Fibroblast of peridontal ligament (primary cell): Measurements from ENCODE around the gene GAB4.
"Not testable (repeated sequence)": the region's sequence is repeated elsewhere in the genome, so short reads cannot be mapped to it uniquely, and the experiment has no call there.

ENCODE experiments used
- DNase-seq: peaks from one replicate; pipeline ENCODE4 v3.0.0-alpha.2; 2010; ENCODE audit errors: extremely low read depth

GAB4 gene

GRCh38 chr22:16958475-16958874 is 49.5 kb downstream of the GAB4 start:
- no peak for DNase-seq

DNA sequence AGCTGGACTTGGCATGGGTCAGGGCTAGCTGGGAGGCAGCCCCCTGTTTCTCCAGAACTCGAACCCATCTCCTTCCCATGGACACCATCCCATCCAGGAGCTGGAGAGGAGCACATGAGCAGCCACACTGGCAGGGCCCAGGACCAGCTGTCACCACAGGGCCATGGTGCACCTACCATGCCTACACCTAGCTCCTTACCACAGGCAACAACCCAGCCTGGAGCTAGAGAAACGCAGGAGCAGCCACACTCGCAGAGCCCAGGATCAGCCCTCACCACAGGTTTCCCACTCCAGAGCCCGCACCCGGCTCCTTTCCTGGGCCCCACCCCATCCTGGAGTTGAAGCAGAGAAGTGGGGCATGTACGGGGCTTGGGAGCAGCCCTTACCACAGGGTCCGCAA is 50.2 kb downstream of the GAB4 start:
- DNase-seq = no peak

GRCh38 chr22:16956290-16956689 is 51.7 kb downstream of the GAB4 start:
- no peak for DNase-seq

- no peak for DNase-seq
These were observed 52.3 kb downstream of the GAB4 start for GRCh38 chr22:16955678-16956210.

DNA sequence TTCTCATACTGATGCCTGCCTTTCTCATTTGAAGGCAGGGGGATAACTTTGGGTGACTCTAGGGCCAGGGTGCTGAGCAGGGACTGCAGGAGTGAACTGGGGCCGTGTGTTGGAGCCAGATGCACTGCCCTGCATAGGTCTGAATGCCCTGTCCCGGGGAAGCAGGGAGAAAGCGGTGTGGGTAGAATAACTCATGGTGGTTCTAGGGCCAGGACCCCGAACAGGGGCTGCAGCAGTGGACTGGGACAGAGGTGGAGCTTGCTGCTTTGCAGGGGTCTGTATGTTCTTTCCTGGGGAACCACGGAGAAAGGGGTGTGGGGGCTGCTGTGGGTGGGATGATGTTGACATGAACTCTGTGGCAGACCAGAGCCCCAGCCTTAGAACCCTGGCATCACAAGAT is 52.9 kb downstream of the GAB4 start:
- no peak for DNase-seq

DNA sequence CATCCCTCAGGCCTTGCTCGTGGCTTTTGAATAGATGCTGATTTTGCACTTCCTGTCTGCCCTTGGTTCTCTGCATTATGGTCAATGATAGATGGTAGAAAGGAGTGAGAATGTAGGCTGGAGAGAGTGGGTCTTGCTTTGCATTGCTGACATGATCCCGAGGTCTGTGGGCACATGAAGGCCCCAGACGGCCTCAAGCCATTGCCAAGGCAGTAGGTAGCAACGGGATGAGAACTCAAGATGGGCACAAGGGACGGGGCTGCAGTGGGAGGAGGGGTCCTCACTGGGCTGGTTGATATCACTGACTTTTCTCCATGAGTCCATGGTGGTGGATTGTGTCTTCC is 54.0 kb downstream of the GAB4 start:
- DNase-seq = no peak

DNA sequence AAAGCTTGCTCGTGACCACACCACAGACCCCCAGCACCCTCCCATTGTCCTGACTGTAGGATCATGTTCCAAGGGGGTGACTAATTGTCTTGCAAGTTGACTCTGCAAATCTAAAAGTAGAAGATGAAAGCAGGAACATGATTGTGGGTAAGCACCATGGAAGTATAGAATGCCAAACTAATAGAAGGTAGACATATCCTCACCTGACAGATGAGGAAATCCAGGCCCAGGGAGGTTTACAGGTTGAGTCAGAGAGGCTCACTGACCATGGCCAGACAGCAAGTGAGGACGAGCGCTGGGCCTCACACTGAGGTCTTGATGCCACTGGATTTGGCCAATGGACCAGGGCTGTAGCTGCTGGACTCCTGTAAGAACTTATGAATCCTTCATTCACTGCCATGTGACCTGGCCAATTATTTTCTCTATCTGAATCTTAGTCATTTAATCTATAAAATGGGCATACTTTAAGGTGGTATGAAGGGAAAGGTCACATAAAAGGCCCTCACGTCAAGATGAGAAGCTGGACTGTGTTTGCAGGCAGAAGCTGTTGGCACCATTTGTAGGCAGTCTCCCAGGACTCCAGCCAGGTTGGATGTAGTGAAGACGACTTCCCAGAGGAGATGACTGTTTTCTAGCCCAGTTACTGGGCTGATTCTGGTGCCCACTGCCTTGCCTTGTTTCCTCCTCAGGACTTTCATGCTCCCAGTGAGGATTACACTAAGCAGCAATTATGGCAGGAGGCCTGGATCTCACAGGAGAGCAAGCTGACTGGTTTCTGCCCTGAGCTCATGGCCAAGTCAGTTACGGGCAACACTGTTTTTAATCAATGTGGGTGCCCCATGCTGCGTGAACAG is 54.6 kb downstream of the GAB4 start:
- DNase-seq = no peak

DNA sequence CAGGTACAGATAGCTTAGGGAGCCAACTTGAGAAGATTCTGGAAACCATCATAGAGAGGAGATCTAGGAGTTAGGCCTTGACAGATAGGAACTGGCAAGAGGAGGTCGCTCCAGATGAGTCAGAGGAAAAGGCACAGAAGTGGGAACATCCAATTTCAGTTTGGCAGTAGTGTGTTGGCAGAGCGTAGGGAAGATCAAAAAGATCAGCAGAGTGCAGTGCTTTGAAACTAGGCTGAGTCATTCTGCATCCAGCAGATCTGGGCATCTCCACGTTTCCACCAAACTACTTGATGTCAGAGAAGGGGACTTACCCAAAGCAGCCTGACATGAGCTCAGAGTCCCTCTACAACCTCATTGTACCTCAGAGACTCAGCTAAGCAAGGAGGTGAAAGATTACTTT is 58.5 kb downstream of the GAB4 start:
- no peak for DNase-seq

DNA sequence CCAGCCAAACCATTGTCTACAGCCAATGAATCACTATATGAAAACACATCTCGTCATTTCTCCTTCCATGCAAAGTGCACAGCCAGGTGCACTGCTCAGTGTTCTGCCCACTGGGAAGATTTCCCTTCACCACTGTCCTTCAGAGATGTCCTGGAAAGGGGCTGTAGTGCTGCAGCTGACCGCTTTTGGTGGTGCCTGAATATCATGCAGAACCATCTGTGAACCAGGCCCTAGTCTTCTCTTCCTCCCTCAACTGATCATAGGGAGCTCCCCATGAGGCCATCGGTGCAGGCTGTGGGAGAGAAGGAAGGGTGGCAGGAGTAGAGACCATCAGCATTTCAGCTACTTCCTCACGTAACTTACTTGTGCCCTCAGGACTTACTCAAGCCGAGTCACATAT is 70.2 kb downstream of the GAB4 start:
- DNase-seq = no peak

- not testable (repeated sequence) for DNase-seq
These were observed 70.8 kb downstream of the GAB4 start for GRCh38 chr22:16937209-16937608.

GRCh38 chr22:16936625-16937024 is 71.4 kb downstream of the GAB4 start:
- DNase-seq = no peak

GRCh38 chr22:16935209-16935608 is 72.8 kb downstream of the GAB4 start:
- DNase-seq = no peak

DNA sequence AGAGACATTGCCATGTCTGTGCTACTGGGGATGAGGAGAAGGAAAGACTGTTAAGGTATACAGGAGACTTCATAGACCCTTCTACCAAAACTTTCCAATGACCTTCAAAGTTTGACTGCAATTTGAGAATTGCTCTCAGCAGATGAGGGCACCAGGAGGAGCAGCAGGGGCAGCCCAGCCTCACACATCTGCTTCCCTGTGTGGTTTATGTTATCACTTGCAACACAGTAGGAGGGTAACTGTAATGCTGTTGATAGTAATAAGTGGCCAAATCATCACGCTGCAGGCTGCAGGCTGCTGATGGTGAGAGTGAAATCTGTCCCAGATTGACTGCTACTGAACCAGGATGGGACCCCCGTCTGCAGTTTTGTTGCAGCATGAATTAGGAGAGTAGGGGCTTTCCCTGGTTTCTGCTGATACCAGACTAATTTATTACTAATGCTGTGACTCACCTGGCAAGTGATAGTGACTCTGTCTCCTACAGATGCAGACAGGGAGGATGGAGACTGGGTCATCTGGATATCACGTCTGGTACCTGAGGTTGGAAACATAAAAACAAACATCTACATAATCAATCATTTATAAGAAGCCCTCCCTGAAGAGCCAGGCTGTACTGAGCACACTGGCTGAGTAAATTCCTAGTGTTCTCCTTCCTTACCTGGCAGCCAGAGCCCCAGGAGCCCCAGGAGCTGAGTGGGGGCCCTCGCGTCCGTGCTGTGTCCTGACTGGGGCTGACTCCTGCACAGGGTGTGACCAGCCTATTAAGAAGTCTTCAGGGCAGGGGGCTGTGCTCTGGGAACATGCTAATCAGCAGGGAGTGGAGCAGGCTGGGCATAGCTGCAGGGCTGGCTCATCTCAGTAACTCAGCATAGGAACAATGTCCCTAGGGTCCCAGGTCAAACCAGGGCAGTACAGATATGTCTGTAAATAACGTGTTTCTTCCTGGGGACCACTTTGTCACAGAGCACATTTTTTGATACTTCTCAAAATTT is 74.4 kb downstream of the GAB4 start:
- DNase-seq = no peak

GRCh38 chr22:16932577-16932976 is 75.4 kb downstream of the GAB4 start:
- no peak for DNase-seq

GRCh38 chr22:16925407-16925966 is 82.5 kb downstream of the GAB4 start:
- no peak for DNase-seq

GRCh38 chr22:16922706-16923105 is 85.3 kb downstream of the GAB4 start:
- DNase-seq = no peak

GRCh38 chr22:16922076-16922475 is 85.9 kb downstream of the GAB4 start:
- DNase-seq = no peak

DNA sequence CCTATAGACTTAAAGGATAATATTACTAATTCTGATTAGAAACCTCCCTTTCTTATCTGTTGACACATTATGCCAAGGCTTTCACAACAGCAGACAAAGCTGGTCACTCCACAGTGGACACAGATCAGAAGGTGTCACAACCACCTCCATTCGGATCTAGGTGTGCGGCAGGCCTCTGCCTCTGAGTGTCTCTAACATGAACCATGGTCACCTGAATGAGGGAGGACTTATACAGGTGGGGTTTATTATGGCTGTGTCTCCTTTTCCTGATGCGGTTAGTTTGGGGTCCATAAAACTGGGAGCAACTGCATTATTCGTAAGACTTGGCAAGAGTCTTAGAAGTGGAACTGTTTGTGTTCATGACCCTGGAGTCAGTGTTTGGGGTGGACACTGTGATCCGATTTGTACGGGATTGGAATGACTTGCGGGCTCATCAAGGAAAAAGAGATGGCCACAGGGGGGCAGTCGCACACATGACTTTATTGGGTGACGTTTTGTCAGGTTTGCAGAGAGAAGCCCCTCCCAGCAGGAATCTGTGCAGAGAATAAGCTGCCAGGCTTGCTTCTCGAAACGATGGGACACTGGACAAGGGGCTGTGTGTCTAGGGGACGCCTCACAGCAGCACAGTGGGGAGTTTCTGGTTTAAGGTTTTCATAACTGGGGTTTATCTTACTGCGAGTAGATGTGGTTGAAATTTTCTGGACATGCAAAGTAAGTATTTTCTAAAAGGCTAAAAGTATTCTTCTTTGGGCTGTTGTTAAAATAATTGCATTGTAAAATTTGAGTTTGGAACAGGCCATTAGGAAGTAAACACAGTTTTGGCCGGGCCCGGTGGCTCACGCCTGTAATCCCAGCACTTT is 90.6 kb downstream of the GAB4 start:
- peak; percentile 15 for DNase-seq

GRCh38 chr22:16915701-16916100 is 92.3 kb downstream of the GAB4 start:
- no peak for DNase-seq

GRCh38 chr22:16914911-16915310 is 93.1 kb downstream of the GAB4 start:
- DNase-seq = not testable (repeated sequence)

DNA sequence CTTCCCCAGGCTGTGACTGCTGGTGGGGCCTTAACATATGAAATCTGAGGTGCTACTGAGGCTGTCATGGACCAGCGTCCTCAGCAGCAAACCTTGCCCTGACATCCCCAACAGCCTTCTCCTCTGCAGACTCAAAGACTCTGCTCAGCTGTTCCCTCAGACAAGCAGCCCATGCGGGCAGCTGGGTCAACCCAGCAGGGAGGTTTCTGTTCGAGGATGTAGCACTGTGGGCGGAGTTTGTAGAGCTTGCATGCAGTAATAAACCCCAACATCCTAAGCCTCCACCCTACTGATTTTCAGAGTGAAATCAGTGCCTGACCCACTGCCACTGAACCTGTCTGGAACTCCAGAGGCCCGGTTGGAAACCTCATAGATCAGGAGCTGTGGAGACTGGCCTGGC is 94.0 kb downstream of the GAB4 start:
- DNase-seq = no peak
